ENCODE results near the gene ARHGEF40. TPM values are rescaled to one million over a fixed set of nuclear protein-coding genes. Genes with fewer than 3 reads are reported as not detected.

Gene ARHGEF40
- total RNA-seq, 1 donor from 2014 or later, result 21.2 TPM

DNA sequence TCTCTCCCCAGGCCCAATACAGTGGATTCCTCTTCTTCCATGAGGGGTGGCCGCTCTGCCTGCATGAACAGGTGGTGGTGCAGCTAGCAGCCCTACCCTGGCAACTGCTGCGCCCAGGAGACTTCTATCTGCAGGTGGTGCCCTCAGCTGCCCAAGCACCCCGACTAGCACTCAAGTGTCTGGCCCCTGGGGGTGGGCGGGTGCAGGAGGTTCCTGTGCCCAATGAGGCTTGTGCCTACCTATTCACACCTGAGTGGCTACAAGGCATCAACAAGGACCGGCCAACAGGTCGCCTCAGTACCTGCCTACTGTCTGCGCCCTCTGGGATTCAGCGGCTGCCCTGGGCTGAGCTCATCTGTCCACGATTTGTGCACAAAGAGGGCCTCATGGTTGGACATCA, 3.8 kb downstream of the ARHGEF40 start:
- intact Hi-C loops (cut with DNase I), result no loop called here
- no peak for ATAC-seq (ENCODE audit: poor library complexity)
- no peak for DNase-seq

- intact Hi-C loops (cut with DNase I), result no loop called here
- DNase-seq (no peak), ATAC-seq (ENCODE audit: poor library complexity) (no peak)
Observed at GRCh38 chr14:21074398-21075272, 4.5 kb downstream of the ARHGEF40 start.

- intact Hi-C loops (cut with DNase I), result no loop called here
- DNase-seq, result no peak
- no peak for ATAC-seq (ENCODE audit: poor library complexity)
Observed at GRCh38 chr14:21075719-21076437, 5.8 kb downstream of the ARHGEF40 start.

DNA sequence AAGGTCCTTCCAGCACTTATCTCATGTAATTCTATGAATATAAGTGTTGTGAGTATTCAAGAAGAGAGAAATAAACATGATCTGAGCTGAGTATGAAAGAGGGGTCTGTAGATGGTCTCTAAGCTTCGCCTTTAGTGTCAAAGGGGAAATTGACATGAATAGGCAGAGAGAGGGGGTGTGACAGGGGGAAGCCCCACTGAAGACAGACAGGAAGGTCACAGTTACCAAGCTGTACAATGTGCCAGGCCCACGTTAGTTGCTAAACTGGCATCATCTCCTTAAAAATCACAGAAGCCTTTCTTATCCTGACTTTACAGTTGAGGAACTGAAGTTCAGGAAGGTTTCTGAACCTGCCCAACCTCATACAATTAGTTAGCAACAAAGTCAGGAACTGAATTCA, 7.6 kb downstream of the ARHGEF40 start:
- intact Hi-C loops (cut with DNase I), result no loop called here
- ATAC-seq (ENCODE audit: poor library complexity) (no peak), DNase-seq (no peak)

GRCh38 chr14:21078287-21078686, 8.2 kb downstream of the ARHGEF40 start:
- ATAC-seq (ENCODE audit: poor library complexity), result no peak

GRCh38 chr14:21078726-21079125, 8.6 kb downstream of the ARHGEF40 start:
- intact Hi-C loops (cut with DNase I), result no loop called here
- DNase-seq (no peak), ATAC-seq (ENCODE audit: poor library complexity) (no peak)

More at GRCh38 chr14:21078287-21078686, 8.2 kb downstream of the ARHGEF40 start:
- no peak for DNase-seq
- intact Hi-C loops (cut with DNase I), result no loop called here

GRCh38 chr14:21081521-21082142, 11.5 kb downstream of the ARHGEF40 start:
- no peak for ATAC-seq (ENCODE audit: poor library complexity)
- intact Hi-C loops (cut with DNase I), result no loop called here

GRCh38 chr14:21083565-21084325, 13.6 kb downstream of the ARHGEF40 start:
- intact Hi-C loops (cut with DNase I), result no loop called here
- DNase-seq, result no peak
- no peak for ATAC-seq (ENCODE audit: poor library complexity)

More at GRCh38 chr14:21081521-21082142, 11.5 kb downstream of the ARHGEF40 start:
- no peak for DNase-seq

GRCh38 chr14:21084396-21084795, 14.3 kb downstream of the ARHGEF40 start:
- intact Hi-C loops (cut with DNase I), result no loop called here
- ATAC-seq (ENCODE audit: poor library complexity) (no peak), DNase-seq (no peak)

- DNase-seq (peak; percentile 78), ATAC-seq (ENCODE audit: poor library complexity) (peak; percentile 77)
- intact Hi-C loops (cut with DNase I), result no loop called here
Observed at GRCh38 chr14:21084998-21085853, 15.1 kb downstream of the ARHGEF40 start.

DNA sequence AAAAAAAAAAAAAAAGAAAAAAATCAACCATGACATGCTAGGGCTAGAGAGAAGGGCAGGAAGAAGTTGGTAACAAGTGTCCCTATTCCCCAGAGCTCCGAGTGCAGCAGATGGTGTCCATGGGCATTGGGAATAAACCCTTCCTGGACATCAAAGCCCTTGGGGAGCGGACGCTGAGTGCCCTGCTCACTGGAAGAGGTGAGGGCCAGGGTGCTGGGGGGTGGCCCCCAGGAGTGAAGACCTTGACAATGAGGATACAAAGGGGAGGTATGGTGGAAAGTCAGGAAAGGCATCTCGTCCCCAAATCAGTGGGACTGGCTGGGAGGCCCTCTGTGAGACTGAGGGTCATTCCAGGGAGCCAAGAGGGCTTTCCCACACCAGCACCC, 16.8 kb downstream of the ARHGEF40 start:
- no peak for ATAC-seq (ENCODE audit: poor library complexity)
- DNase-seq, result no peak
- intact Hi-C loops (cut with DNase I), result no loop called here

- peak; percentile 61 for DNase-seq
- peak; percentile 9 for ATAC-seq (ENCODE audit: poor library complexity)
- intact Hi-C loops (cut with DNase I), result no loop called here
Observed at GRCh38 chr14:21087294-21088091, 17.4 kb downstream of the ARHGEF40 start.

GRCh38 chr14:21088687-21089086, 18.6 kb downstream of the ARHGEF40 start:
- intact Hi-C loops (cut with DNase I), result no loop called here
- no peak for DNase-seq
- no peak for ATAC-seq (ENCODE audit: poor library complexity)

DNA sequence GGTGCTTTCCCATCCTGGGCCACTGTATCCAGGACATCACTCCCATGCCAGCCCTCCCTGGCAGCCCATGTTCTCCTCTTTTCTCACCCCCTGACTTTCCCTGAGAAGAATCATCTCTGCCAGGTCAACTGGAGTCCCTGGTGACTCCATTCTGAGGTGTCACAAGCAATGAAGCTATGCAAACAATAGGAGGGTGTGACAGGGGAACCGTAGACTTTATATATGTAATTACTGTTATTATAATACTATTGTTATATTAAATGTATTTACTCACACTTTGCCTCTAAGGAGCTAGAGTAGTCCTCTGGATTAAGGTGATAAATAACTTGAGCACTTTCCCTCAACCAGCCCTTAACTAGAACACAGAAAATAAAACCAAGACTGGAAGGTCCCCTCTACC, 19.2 kb downstream of the ARHGEF40 start:
- no peak for DNase-seq
- intact Hi-C loops (cut with DNase I), result no loop called here
- ATAC-seq (ENCODE audit: poor library complexity), result no peak

DNA sequence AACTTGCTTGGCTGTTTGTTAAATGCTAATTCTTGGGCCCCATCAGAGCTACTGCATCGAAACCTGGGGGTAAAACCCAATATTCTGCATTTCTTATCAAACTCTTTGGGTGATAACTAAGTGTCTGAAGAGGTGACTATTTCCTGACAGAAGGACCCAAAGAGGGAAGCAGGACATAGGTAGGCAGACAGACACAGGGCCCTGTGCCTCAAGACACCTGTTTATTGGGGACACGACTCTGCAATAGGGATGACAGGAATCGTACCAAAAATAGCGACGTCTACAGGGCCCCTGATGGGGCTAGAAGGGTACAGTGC, 19.7 kb downstream of the ARHGEF40 start:
- DNase-seq (no peak), ATAC-seq (ENCODE audit: poor library complexity) (no peak)
- intact Hi-C loops (cut with DNase I), result no loop called here

- DNase-seq (peak; percentile 70), ATAC-seq (ENCODE audit: poor library complexity) (peak; percentile 3)
- intact Hi-C loops (cut with DNase I), result no loop called here
Observed at GRCh38 chr14:21090194-21090939, 20.3 kb downstream of the ARHGEF40 start.

All from Right ventricle myocardium superior (tissue), 1 donor.